ENCODE data around the gene ATP8B3. TPM values are rescaled to one million over a fixed set of nuclear protein-coding genes. Genes with fewer than 3 reads are reported as not detected.

Gene ATP8B3
- total and polyA plus RNA-seq, 9 of the 15 experiments (the other 6 are each of a cell fraction or from before 2014, with no cell fraction given), result 1.2 to 12.3 (median 3.8) TPM

GRCh38 chr19:1859331-1859781, 47.3 kb upstream of the ATP8B3 start (continued):
- TF ChIP-seq, protein P1, sequence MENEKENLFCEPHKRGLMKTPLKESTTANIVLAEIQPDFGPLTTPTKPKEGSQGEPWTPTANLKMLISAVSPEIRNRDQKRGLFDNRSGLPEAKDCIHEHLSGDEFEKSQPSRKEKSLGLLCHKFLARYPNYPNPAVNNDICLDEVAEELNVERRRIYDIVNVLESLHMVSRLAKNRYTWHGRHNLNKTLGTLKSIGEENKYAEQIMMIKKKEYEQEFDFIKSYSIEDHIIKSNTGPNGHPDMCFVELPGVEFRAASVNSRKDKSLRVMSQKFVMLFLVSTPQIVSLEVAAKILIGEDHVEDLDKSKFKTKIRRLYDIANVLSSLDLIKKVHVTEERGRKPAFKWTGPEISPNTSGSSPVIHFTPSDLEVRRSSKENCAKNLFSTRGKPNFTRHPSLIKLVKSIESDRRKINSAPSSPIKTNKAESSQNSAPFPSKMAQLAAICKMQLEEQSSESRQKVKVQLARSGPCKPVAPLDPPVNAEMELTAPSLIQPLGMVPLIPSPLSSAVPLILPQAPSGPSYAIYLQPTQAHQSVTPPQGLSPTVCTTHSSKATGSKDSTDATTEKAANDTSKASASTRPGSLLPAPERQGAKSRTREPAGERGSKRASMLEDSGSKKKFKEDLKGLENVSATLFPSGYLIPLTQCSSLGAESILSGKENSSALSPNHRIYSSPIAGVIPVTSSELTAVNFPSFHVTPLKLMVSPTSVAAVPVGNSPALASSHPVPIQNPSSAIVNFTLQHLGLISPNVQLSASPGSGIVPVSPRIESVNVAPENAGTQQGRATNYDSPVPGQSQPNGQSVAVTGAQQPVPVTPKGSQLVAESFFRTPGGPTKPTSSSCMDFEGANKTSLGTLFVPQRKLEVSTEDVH (IDR thresholded peaks at IDR 0.05; ENCODE audit: low read depth, partially characterized antibody), result no peak
- no peak for TF ChIP-seq GATAD2A (IDR thresholded peaks at IDR 0.05)
- TF ChIP-seq, protein P2, sequence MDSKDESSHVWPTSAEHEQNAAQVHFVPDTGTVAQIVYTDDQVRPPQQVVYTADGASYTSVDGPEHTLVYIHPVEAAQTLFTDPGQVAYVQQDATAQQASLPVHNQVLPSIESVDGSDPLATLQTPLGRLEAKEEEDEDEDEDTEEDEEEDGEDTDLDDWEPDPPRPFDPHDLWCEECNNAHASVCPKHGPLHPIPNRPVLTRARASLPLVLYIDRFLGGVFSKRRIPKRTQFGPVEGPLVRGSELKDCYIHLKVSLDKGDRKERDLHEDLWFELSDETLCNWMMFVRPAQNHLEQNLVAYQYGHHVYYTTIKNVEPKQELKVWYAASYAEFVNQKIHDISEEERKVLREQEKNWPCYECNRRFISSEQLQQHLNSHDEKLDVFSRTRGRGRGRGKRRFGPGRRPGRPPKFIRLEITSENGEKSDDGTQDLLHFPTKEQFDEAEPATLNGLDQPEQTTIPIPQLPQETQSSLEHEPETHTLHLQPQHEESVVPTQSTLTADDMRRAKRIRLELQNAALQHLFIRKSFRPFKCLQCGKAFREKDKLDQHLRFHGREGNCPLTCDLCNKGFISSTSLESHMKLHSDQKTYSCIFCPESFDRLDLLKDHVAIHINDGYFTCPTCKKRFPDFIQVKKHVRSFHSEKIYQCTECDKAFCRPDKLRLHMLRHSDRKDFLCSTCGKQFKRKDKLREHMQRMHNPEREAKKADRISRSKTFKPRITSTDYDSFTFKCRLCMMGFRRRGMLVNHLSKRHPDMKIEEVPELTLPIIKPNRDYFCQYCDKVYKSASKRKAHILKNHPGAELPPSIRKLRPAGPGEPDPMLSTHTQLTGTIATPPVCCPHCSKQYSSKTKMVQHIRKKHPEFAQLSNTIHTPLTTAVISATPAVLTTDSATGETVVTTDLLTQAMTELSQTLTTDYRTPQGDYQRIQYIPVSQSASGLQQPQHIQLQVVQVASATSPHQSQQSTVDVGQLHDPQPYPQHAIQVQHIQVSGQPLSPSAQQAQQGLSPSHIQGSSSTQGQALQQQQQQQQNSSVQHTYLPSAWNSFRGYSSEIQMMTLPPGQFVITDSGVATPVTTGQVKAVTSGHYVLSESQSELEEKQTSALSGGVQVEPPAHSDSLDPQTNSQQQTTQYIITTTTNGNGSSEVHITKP (IDR thresholded peaks at IDR 0.05; ENCODE audit: partially characterized antibody), result no peak
- TF ChIP-seq NFYB (IDR thresholded peaks at IDR 0.05; ENCODE audit: extremely low read depth, insufficient read length), result no peak
- TF ChIP-seq, protein P3, sequence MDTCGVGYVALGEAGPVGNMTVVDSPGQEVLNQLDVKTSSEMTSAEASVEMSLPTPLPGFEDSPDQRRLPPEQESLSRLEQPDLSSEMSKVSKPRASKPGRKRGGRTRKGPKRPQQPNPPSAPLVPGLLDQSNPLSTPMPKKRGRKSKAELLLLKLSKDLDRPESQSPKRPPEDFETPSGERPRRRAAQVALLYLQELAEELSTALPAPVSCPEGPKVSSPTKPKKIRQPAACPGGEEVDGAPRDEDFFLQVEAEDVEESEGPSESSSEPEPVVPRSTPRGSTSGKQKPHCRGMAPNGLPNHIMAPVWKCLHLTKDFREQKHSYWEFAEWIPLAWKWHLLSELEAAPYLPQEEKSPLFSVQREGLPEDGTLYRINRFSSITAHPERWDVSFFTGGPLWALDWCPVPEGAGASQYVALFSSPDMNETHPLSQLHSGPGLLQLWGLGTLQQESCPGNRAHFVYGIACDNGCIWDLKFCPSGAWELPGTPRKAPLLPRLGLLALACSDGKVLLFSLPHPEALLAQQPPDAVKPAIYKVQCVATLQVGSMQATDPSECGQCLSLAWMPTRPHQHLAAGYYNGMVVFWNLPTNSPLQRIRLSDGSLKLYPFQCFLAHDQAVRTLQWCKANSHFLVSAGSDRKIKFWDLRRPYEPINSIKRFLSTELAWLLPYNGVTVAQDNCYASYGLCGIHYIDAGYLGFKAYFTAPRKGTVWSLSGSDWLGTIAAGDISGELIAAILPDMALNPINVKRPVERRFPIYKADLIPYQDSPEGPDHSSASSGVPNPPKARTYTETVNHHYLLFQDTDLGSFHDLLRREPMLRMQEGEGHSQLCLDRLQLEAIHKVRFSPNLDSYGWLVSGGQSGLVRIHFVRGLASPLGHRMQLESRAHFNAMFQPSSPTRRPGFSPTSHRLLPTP (IDR thresholded peaks at IDR 0.05; ENCODE audit: borderline replicate concordance, extremely low read depth, insufficient read length), result no peak
- TF ChIP-seq ZBED1 (IDR thresholded peaks at IDR 0.05), result no peak
- no peak for TF ChIP-seq CAMTA2 (CRISPR knock-in tag; conservative IDR thresholded peaks at IDR 0.05)
- no peak for TF ChIP-seq NFXL1 (CRISPR knock-in tag; IDR thresholded peaks at IDR 0.05)
- TF ChIP-seq ZC3H8 (IDR thresholded peaks at IDR 0.05), result no peak
- no peak for TF ChIP-seq DDX20 (tag; IDR thresholded peaks at IDR 0.05; ENCODE audit: low read depth)
- peak; percentile 17 for TF ChIP-seq RBBP5 (IDR thresholded peaks at IDR 0.05; ENCODE audit: borderline replicate concordance, insufficient read depth, low read length, poor library complexity, severe bottlenecking)
- TF ChIP-seq PCBP1 (IDR thresholded peaks at IDR 0.05; ENCODE audit: low read depth, low read length, poor library complexity, severe bottlenecking), result no peak
- TF ChIP-seq TEAD4 (IDR thresholded peaks at IDR 0.05; ENCODE audit: low read length), result no peak
- TF ChIP-seq TEAD4 (CRISPR knock-in tag; IDR thresholded peaks at IDR 0.05; ENCODE audit: borderline replicate concordance), result no peak
- TF ChIP-seq NCOA6 (IDR thresholded peaks at IDR 0.05), result no peak
- no peak for TF ChIP-seq ELF2 (CRISPR knock-in tag; IDR thresholded peaks at IDR 0.05)
- TF ChIP-seq SRSF1 (IDR thresholded peaks at IDR 0.05; ENCODE audit: low read depth, low read length), result no peak
- no peak for TF ChIP-seq FOXJ3 (CRISPR knock-in tag; IDR thresholded peaks at IDR 0.05)
- no peak for TF ChIP-seq TFE3 (CRISPR knock-in tag; IDR thresholded peaks at IDR 0.05)
